HEK293 (cell line): ENCODE results near the gene PRRT2.

Experiments used
- BCL11A ChIP-seq: fragments of 450-650 bp; formaldehyde crosslinking; IDR thresholded peaks from 2 replicates; pipeline ENCODE4 v1.5.1; 2016; ENCODE audit warnings: low read depth, missing biosample characterization, missing genetic modification characterization
- GFI1B ChIP-seq: fragments of 450-650 bp; formaldehyde crosslinking; IDR thresholded peaks from 2 replicates; pipeline ENCODE4 v1.5.1; 2016; ENCODE audit warnings: missing biosample characterization, missing genetic modification characterization
- ZBTB7A ChIP-seq: fragments of 450-650 bp; formaldehyde crosslinking; IDR thresholded peaks from 2 replicates; pipeline ENCODE4 v1.5.1; 2016; ENCODE audit warnings: low read depth, missing biosample characterization, missing genetic modification characterization
- ZNF138 ChIP-seq: fragments of 450-650 bp; formaldehyde crosslinking; IDR thresholded peaks from 2 replicates; pipeline ENCODE4 v1.5.1; 2016; ENCODE audit warnings: missing biosample characterization, missing genetic modification characterization, borderline replicate concordance
- ZNF514 ChIP-seq: fragments of 450-650 bp; formaldehyde crosslinking; IDR thresholded peaks from 2 replicates; pipeline ENCODE4 v1.5.1; 2016; ENCODE audit warnings: missing biosample characterization, missing genetic modification characterization
- ZNF747 ChIP-seq: fragments of 450-650 bp; formaldehyde crosslinking; IDR thresholded peaks from 2 replicates; pipeline ENCODE4 v1.5.1; 2016; ENCODE audit warnings: missing biosample characterization, missing genetic modification characterization
- TF ChIP-seq, protein P1 (sequence below): fragments of 450-650 bp; formaldehyde crosslinking; IDR thresholded peaks from 2 replicates; pipeline ENCODE4 v1.5.1; 2016; ENCODE audit warnings: missing biosample characterization, missing genetic modification characterization
- TF ChIP-seq, protein P2 (sequence below): fragments of 450-650 bp; formaldehyde crosslinking; IDR thresholded peaks from 2 replicates; pipeline ENCODE4 v1.5.1; 2016; ENCODE audit warnings: missing biosample characterization, missing genetic modification characterization
- TF ChIP-seq, protein P3 (sequence below): fragments of 450-650 bp; formaldehyde crosslinking; IDR thresholded peaks from 2 replicates; pipeline ENCODE4 v1.5.1; 2016; ENCODE audit warnings: missing biosample characterization, missing genetic modification characterization
- TF ChIP-seq, protein P4 (sequence below): fragments of 450-650 bp; formaldehyde crosslinking; IDR thresholded peaks from 2 replicates; pipeline ENCODE4 v1.5.1; 2016; ENCODE audit warnings: missing biosample characterization, missing genetic modification characterization

DNA sequence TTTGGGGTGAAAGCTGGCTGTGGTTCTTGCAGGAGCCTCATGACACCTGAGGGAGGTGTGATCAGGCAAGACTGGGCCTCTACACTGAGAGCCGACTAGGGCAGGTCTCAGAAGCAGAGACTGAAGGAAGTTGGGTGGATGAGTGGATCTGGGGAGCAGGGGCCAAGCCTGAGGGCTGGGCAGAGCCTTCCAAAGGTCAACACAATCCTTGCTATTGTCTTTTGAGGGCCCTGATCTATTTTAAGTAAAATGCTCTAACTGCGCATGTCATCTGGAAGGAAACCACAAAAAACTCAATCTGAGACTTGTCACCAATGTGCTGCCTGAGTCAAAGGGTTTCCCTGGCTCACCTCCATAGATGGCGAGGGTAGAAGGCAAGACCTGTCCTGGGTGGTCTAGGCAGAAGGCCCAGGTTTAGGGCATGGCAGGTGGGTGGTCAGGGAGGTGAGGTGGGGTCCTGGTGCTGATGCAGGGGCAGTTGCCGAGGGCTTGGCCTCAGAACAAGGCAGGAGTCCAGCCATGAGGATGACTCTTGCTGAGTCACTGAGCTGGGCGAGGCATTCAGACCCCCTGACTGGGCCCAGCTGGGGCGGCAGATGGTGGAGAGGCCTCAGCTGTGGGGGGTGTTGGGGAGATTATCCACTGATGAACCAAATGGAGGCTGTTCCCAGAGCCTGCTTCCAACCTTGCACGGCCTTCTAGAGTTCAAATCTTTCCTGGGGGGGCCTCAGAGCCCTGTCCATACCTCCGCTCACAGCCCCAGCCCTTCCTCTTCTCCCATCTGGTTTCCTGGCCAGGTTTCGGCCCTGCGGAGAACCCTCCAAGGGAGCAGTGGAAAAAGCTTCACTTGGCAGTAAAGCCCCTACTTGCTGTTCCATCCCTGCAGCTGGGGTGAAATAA is 13.4 kb downstream of the PRRT2 start:
- no peak for TF ChIP-seq ZBTB7A (tag by site-specific recombination)
- TF ChIP-seq ZNF747 = no peak
- TF ChIP-seq, protein P1, sequence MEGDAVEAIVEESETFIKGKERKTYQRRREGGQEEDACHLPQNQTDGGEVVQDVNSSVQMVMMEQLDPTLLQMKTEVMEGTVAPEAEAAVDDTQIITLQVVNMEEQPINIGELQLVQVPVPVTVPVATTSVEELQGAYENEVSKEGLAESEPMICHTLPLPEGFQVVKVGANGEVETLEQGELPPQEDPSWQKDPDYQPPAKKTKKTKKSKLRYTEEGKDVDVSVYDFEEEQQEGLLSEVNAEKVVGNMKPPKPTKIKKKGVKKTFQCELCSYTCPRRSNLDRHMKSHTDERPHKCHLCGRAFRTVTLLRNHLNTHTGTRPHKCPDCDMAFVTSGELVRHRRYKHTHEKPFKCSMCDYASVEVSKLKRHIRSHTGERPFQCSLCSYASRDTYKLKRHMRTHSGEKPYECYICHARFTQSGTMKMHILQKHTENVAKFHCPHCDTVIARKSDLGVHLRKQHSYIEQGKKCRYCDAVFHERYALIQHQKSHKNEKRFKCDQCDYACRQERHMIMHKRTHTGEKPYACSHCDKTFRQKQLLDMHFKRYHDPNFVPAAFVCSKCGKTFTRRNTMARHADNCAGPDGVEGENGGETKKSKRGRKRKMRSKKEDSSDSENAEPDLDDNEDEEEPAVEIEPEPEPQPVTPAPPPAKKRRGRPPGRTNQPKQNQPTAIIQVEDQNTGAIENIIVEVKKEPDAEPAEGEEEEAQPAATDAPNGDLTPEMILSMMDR (tag by site-specific recombination) = no peak
- TF ChIP-seq, protein P2, sequence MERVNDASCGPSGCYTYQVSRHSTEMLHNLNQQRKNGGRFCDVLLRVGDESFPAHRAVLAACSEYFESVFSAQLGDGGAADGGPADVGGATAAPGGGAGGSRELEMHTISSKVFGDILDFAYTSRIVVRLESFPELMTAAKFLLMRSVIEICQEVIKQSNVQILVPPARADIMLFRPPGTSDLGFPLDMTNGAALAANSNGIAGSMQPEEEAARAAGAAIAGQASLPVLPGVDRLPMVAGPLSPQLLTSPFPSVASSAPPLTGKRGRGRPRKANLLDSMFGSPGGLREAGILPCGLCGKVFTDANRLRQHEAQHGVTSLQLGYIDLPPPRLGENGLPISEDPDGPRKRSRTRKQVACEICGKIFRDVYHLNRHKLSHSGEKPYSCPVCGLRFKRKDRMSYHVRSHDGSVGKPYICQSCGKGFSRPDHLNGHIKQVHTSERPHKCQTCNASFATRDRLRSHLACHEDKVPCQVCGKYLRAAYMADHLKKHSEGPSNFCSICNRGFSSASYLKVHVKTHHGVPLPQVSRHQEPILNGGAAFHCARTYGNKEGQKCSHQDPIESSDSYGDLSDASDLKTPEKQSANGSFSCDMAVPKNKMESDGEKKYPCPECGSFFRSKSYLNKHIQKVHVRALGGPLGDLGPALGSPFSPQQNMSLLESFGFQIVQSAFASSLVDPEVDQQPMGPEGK (tag by site-specific recombination) = no peak
- no peak for TF ChIP-seq BCL11A
- TF ChIP-seq GFI1B (tag by site-specific recombination) = no peak
- no peak for TF ChIP-seq ZNF138 (tag by site-specific recombination)
- TF ChIP-seq ZNF514 (tag by site-specific recombination) = no peak
- TF ChIP-seq, protein P3, sequence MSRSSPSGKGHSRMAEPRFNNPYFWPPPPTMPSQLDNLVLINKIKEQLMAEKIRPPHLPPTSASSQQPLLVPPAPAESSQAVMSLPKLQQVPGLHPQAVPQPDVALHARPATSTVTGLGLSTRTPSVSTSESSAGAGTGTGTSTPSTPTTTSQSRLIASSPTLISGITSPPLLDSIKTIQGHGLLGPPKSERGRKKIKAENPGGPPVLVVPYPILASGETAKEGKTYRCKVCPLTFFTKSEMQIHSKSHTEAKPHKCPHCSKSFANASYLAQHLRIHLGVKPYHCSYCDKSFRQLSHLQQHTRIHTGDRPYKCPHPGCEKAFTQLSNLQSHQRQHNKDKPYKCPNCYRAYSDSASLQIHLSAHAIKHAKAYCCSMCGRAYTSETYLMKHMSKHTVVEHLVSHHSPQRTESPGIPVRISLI (tag by site-specific recombination) = no peak
- TF ChIP-seq, protein P4, sequence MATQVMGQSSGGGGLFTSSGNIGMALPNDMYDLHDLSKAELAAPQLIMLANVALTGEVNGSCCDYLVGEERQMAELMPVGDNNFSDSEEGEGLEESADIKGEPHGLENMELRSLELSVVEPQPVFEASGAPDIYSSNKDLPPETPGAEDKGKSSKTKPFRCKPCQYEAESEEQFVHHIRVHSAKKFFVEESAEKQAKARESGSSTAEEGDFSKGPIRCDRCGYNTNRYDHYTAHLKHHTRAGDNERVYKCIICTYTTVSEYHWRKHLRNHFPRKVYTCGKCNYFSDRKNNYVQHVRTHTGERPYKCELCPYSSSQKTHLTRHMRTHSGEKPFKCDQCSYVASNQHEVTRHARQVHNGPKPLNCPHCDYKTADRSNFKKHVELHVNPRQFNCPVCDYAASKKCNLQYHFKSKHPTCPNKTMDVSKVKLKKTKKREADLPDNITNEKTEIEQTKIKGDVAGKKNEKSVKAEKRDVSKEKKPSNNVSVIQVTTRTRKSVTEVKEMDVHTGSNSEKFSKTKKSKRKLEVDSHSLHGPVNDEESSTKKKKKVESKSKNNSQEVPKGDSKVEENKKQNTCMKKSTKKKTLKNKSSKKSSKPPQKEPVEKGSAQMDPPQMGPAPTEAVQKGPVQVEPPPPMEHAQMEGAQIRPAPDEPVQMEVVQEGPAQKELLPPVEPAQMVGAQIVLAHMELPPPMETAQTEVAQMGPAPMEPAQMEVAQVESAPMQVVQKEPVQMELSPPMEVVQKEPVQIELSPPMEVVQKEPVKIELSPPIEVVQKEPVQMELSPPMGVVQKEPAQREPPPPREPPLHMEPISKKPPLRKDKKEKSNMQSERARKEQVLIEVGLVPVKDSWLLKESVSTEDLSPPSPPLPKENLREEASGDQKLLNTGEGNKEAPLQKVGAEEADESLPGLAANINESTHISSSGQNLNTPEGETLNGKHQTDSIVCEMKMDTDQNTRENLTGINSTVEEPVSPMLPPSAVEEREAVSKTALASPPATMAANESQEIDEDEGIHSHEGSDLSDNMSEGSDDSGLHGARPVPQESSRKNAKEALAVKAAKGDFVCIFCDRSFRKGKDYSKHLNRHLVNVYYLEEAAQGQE (tag by site-specific recombination) = no peak
